Activated CD8-positive, alpha-beta T cell treated with anti-CD3 and anti-CD28 coated beads for 36 hours (primary cell): ENCODE data around the gene PTRH1. TPM values are rescaled to one million over a fixed set of nuclear protein-coding genes. Genes with fewer than 3 reads are reported as not detected.

ENCODE experiments used
- ATAC-seq: fragments of 200-7000 bp; cut with Tn5 transposase; one replicate; pipeline ENCODE4 v1.10.0; 2021; ENCODE audit warnings: mild to moderate bottlenecking, moderate library complexity
- CTCF ChIA-PET: fragments of 350-600 bp; sonication (Branson Sonifier 250); formaldehyde crosslinking; loops from one replicate; lab custom pipeline; 2021; ENCODE audit warnings: antibody characterized with exemption; lab: Charles Lee
- POLR2A ChIA-PET: fragments of 350-600 bp; sonication (Branson Sonifier 250); formaldehyde crosslinking; loops from one replicate; lab custom pipeline; 2021; ENCODE audit warnings: antibody characterized with exemption; lab: Charles Lee
- DNase-seq: peaks from one replicate; pipeline ENCODE4 v3.0.0-alpha.2; 2020
- H3K27ac Mint-ChIP-seq: one replicate; pipeline ENCODE4 v1.8.0; 2021; ENCODE audit warnings: mild to moderate bottlenecking, mixed read lengths
- H3K27me3 Mint-ChIP-seq: one replicate; pipeline ENCODE4 v1.8.0; 2021; ENCODE audit warnings: mixed read lengths
- H3K36me3 Mint-ChIP-seq: one replicate; pipeline ENCODE4 v1.8.0; 2021; ENCODE audit warnings: low read depth, mixed read lengths
- H3K4me1 Mint-ChIP-seq: one replicate; pipeline ENCODE4 v1.8.0; 2021; ENCODE audit warnings: low read depth, mixed read lengths
- H3K4me3 Mint-ChIP-seq: one replicate; pipeline ENCODE4 v1.8.0; 2021; ENCODE audit warnings: mild to moderate bottlenecking, moderate library complexity, mixed read lengths
- H3K9me3 Mint-ChIP-seq: one replicate; pipeline ENCODE4 v1.8.0; 2021; ENCODE audit warnings: mixed read lengths
- CTCF ChIP-seq: fragments of 200-600 bp; IDR thresholded peaks from one replicate; pipeline ENCODE4 v1.8.0; 2022; ENCODE audit warnings: antibody characterized with exemption, mild to moderate bottlenecking
- intact Hi-C: fragments of 100-400 bp; cut with micrococcal nuclease; formaldehyde crosslinking; loops from one replicate; pipeline ENCODE4 v1.10.0; 2022
- total RNA-seq, 2 experiments: library from RNA; stranded (reverse); gene quantifications; one replicate each; pipeline ENCODE4 v1.2.3, GENCODE V29; 2021

Gene PTRH1
- total RNA-seq, 2 experiments from 2014 or later, result 15.9 to 16.0 TPM

DNA sequence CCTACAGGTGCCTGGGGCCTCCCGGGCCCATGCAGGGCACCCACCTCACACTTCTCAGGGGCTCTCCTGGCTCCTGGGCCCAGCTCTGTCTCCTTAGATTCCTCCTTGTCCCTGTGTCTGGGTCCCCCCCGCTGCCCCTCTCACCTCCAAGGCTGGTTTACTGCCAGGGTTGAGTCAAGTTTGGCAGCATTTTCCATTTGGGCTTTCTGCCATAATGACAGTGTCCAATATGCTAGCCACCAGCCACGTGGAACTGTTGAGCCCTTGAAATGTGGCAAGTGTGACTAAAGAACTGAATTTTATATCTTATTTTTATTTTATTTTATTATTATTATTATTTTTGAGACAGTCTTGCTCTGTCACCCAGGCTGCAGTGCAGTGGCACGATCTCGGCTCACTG, 2.3 kb upstream of the PTRH1 start:
- H3K27ac Mint-ChIP-seq, result no peak overlapping the region
- ChIA-PET POLR2A (interaction anchor here (1.0 kb wide), 2 partner anchors 17 to 78 kb away, joined by 3 read pairs; no protein-coding TSS in a partner anchor), CTCF (interaction anchor here (1.2 to 4.1 kb wide), 3 partner anchors 17 to 152 kb away, joined by 3 to 25 read pairs (median 3); partner anchors contain the start of gene TOR2A)
- peaks cover 34% of the 10 kb centered on the region for H3K4me1 Mint-ChIP-seq
- no peak for TF ChIP-seq CTCF
- ATAC-seq, result no peak
- H3K4me3 Mint-ChIP-seq, result no peak overlapping the region
- no peaks in the 10 kb centered on the region for H3K27me3 Mint-ChIP-seq
- no peaks in the 10 kb centered on the region for H3K9me3 Mint-ChIP-seq
- intact Hi-C loops, result no loop called here
- H3K36me3 Mint-ChIP-seq, result no peaks in the 10 kb centered on the region
- no peak for DNase-seq

DNA sequence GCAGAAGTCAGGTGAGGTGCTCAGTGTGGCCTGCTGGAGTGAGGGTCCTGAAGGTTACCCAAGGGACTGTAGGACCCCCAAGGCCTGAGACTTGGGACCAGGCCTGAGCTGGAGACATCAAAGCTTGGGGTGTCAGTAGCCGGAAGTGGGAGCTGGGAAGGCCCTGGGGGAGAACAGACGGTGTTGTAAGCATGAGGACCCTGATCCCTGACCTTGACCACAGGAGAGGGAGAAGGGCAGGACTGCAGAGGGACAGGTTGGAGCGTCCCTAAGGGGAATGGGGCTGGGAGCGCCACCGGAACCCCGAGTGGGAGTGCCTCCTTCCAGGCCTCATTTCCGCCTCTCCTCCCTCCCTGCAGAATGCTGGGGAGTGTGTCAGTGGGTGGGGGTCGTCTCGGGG, 949 bp upstream of the PTRH1 start:
- no peak for TF ChIP-seq CTCF
- CTCF ChIA-PET, result interaction anchor here (0.8 to 4.1 kb wide), 3 partner anchors 19 to 154 kb away, joined by 3 to 25 read pairs (median 4); partner anchors contain the start of gene TOR2A
- no peak for ATAC-seq
- peaks cover 35% of the 10 kb centered on the region for H3K4me1 Mint-ChIP-seq
- peak overlapping the region; percentile 93 for H3K27ac Mint-ChIP-seq
- no peak for DNase-seq
- intact Hi-C loops, result no loop called here
- H3K9me3 Mint-ChIP-seq, result no peaks in the 10 kb centered on the region
- POLR2A ChIA-PET, result interaction anchor here (1.3 to 4.1 kb wide), 5 partner anchors 9 to 269 kb away, joined by 5 to 26 read pairs (median 7); partner anchors contain the start of gene TOR2A
- H3K36me3 Mint-ChIP-seq, result no peaks in the 10 kb centered on the region
- H3K27me3 Mint-ChIP-seq, result no peaks in the 10 kb centered on the region
- peak overlapping the region; percentile 89 for H3K4me3 Mint-ChIP-seq

- ChIA-PET POLR2A (interaction anchor here (0.8 to 4.1 kb wide), 12 partner anchors 10 to 267 kb away, joined by 3 to 26 read pairs (median 4); partner anchors contain the start of gene TOR2A), CTCF (interaction anchor here (0.7 to 4.1 kb wide), 7 partner anchors 18 to 211 kb away, joined by 3 to 25 read pairs (median 3); partner anchors contain the start of gene TOR2A)
- TF ChIP-seq CTCF, result no peak
- Mint-ChIP-seq H3K4me3 (peak overlapping the region; percentile 89), H3K27ac (peak overlapping the region; percentile 93), H3K4me1 (peaks cover 34% of the 10 kb centered on the region), H3K9me3 (no peaks in the 10 kb centered on the region), H3K36me3 (no peaks in the 10 kb centered on the region), H3K27me3 (no peaks in the 10 kb centered on the region)
- intact Hi-C loops, result no loop called here
- DNase-seq (no peak), ATAC-seq (peak; percentile 8)
These were observed 453 bp downstream of the PTRH1 start for GRCh38 chr9:127714951-127715469.

DNA sequence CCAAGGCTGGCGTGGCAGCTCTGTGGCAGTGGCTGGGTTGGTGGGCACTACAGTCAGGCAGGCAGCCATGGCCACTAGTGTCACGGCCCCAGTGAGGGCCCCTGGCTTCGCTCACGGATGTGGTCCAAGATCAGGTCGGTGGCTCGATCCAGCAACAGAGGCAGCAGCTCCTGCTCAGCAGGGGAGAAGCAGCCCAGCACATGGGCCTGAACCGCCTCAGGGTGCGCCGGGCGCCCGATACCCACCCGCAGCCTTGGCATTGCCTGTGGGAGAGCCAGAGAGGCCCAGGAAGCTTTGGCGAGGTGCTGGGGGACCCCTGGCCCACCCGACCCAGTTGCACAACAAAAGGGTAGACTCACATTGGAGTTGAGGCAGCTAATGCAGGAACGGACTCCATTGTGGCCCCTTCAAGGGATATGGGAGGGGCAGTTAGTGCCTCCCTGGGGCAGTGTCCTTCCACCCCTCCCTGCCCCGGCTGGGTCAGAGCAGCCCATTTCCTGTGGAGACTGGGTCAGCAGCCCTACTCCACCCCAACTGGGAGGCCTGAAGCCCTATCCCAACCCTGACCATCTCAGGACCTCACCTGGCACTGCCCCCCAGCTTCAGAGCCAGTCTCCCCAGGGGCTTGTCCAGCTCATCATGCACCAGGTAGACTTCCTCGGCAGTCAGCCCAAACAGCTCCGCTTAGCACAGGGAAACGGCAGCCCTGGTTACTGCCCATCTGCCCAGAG, 1.3 kb downstream of the PTRH1 start:
- Mint-ChIP-seq H3K4me1 (peaks cover 27% of the 10 kb centered on the region), H3K27me3 (no peaks in the 10 kb centered on the region), H3K9me3 (no peaks in the 10 kb centered on the region), H3K4me3 (peak overlapping the region; percentile 89), H3K27ac (no peak overlapping the region), H3K36me3 (no peaks in the 10 kb centered on the region)
- CTCF ChIA-PET, result interaction anchor here (1.1 to 4.1 kb wide), 4 partner anchors 21 to 210 kb away, joined by 3 to 25 read pairs (median 3); partner anchors contain the start of gene TOR2A
- no peak for DNase-seq
- TF ChIP-seq CTCF, result no peak
- POLR2A ChIA-PET, result interaction anchor here (3.1 to 4.1 kb wide), 2 partner anchors 10 to 21 kb away, joined by 13 to 26 read pairs; partner anchors contain the start of gene TOR2A
- no peak for ATAC-seq
- intact Hi-C loops, result no loop called here
